Liver (tissue), 9 donors: ENCODE measurements around the gene FEZF2. TPM values are rescaled to one million over a fixed set of nuclear protein-coding genes. Genes with fewer than 3 reads are reported as not detected.

Experiments
- DNase-seq: peaks from one replicate; pipeline ENCODE4 v3.0.0-alpha.2; 2017; ENCODE audit warnings: low spot score
- H3K27ac ChIP-seq, 2 donors: one replicate each; pipeline ENCODE4 v1.7.0; 2013; ENCODE audit warnings: inconsistent platforms in 2 of 2, low read length in 2 of 2, control low read depth in 1 of 2, low read depth in 1 of 2, mild to moderate bottlenecking in 1 of 2
- H3K27me3 ChIP-seq, 4 donors: one replicate each; pipeline versions ENCODE4 v1.6.1 to v1.7.0; 2013; ENCODE audit warnings: low read length in 3 of 4, inconsistent platforms in 1 of 4, mild to moderate bottlenecking in 1 of 4, moderate library complexity in 1 of 4; ENCODE audit not compliant: control insufficient read depth in 4 of 4, insufficient read depth in 4 of 4
- H3K36me3 ChIP-seq, 4 donors: one replicate each; pipeline versions ENCODE4 v1.6.1 to v1.7.0; 2013; ENCODE audit warnings: low read length in 3 of 4, mild to moderate bottlenecking in 3 of 4, low read depth in 1 of 4, moderate library complexity in 1 of 4; ENCODE audit not compliant: control insufficient read depth in 4 of 4, insufficient read depth in 3 of 4
- H3K4me1 ChIP-seq, 4 donors: one replicate each; pipeline versions ENCODE4 v1.6.1 to v1.7.0; 2013; ENCODE audit warnings: low read length in 3 of 4, mild to moderate bottlenecking in 3 of 4, moderate library complexity in 1 of 4; ENCODE audit not compliant: control insufficient read depth in 4 of 4, insufficient read depth in 4 of 4
- H3K4me3 ChIP-seq, 3 donors: one replicate each; pipeline versions ENCODE4 v1.6.1 to v1.7.0; 2013; ENCODE audit warnings: low read length in 3 of 3, control low read depth in 1 of 3, low read depth in 1 of 3, mild to moderate bottlenecking in 1 of 3
- H3K9ac ChIP-seq, 2 donors: one replicate each; pipeline ENCODE4 v1.7.0; 2013; ENCODE audit warnings: low read length in 2 of 2, mild to moderate bottlenecking in 2 of 2, moderate library complexity in 2 of 2, control low read depth in 1 of 2, low read depth in 1 of 2
- H3K9me3 ChIP-seq, 4 donors: one replicate each; pipeline versions ENCODE4 v1.6.1 to v1.7.0; 2013; ENCODE audit warnings: low read length in 3 of 4; ENCODE audit not compliant: control insufficient read depth in 4 of 4
- ATF3 ChIP-seq: IDR thresholded peaks from 2 replicates; pipeline ENCODE4 v1.6.1; 2016; ENCODE audit warnings: antibody characterized with exemption
- CTCF ChIP-seq: fragments of 150-350 bp; IDR thresholded peaks from 2 replicates; pipeline ENCODE4 v1.5.1; 2017; ENCODE audit warnings: improper control_type of control experiment, low read depth, low read length; ENCODE audit not compliant: missing input control
- EGR1 ChIP-seq, 2 donors: IDR thresholded peaks; 2 replicates each; pipeline ENCODE4 v1.6.1; 2016 to 2018; ENCODE audit warnings: antibody characterized with exemption in 2 of 2, low read depth in 2 of 2
- FOXA1 ChIP-seq: IDR thresholded peaks from 2 replicates; pipeline ENCODE4 v1.6.1; 2016; ENCODE audit warnings: antibody characterized with exemption
- FOXA2 ChIP-seq: IDR thresholded peaks from 2 replicates; pipeline ENCODE4 v1.6.1; 2016; ENCODE audit warnings: antibody characterized with exemption
- HNF4G ChIP-seq: IDR thresholded peaks from 2 replicates; pipeline ENCODE4 v1.6.1; 2016; ENCODE audit warnings: antibody characterized with exemption
- JUND ChIP-seq, 2 donors: IDR thresholded peaks; 2 replicates each; pipeline ENCODE4 v1.6.1; 2016; ENCODE audit warnings: antibody characterized with exemption in 2 of 2
- MAX ChIP-seq: IDR thresholded peaks from 2 replicates; pipeline ENCODE4 v1.6.1; 2016; ENCODE audit warnings: antibody characterized with exemption
- NR2F2 ChIP-seq: IDR thresholded peaks from 2 replicates; pipeline ENCODE4 v1.6.1; 2016; ENCODE audit warnings: antibody characterized with exemption
- RAD21 ChIP-seq, 2 donors: IDR thresholded peaks; 2 replicates each; pipeline ENCODE4 v1.6.1; 2016; ENCODE audit warnings: antibody characterized with exemption in 2 of 2, mild to moderate bottlenecking in 2 of 2
- REST ChIP-seq: IDR thresholded peaks from 2 replicates; pipeline ENCODE4 v1.6.1; 2016; ENCODE audit warnings: antibody characterized with exemption, mild to moderate bottlenecking
- SP1 ChIP-seq: IDR thresholded peaks from 2 replicates; pipeline ENCODE4 v1.6.1; 2018; ENCODE audit warnings: antibody characterized with exemption, mild to moderate bottlenecking
- TAF1 ChIP-seq: conservative IDR thresholded peaks from 2 replicates; pipeline ENCODE4 v1.6.1; 2016; ENCODE audit warnings: antibody characterized with exemption, mild to moderate bottlenecking
- ZBTB33 ChIP-seq: IDR thresholded peaks from 2 replicates; pipeline ENCODE4 v1.6.1; 2016; ENCODE audit warnings: antibody characterized with exemption
- WGBS: extraction: QIAGEN DNeasy Blood & Tissue Kit; methylation state at CpG from one replicate; pipeline ENCODE4 v1.1.7; 2013; 5-methylcytosine and 5-hydroxymethylcytosine counted together
- polyA plus RNA-seq, 2 donors: library from polyadenylated mRNA; stranded (reverse) in 1 of 2; unstranded in 1 of 2; fragments of 200-250 nt in 1 of 2; fragments of >200 nt in 1 of 2; fragmentation: Nextera tagmentation in 1 of 2; extraction: Ambion mirVana in 1 of 2; gene quantifications; one replicate each; pipeline versions ENCODE4 v1.2.1 to v1.2.3, GENCODE V29; 2013 to 2015
- total RNA-seq, 2 donors: library from RNA; depleted of rRNA; stranded (reverse); fragments of >200 nt; gene quantifications; one replicate each; pipeline ENCODE4 v1.2.3, GENCODE V29; 2014
- donor health status: healthy.
- donor health status: healthy.
- donor health status: healthy.
- donor health status: healthy.
- donor health status: healthy.

FEZF2 gene
- total and polyA plus RNA-seq, 4 donors, result not detected

- DNase-seq, result no peak
- Histone ChIP-seq H3K27ac (no peak overlapping the region), H3K9ac (no peak overlapping the region), H3K9me3 (no peaks in the 10 kb centered on the region), H3K4me3 (no peak overlapping the region), H3K27me3 (peaks cover 6 to 45% (median 31%) of the 10 kb centered on the region in 4 donors), H3K36me3 (no peaks in the 10 kb centered on the region), H3K4me1 (peaks cover 15 to 37% (median 22%) of the 10 kb centered on the region in 4 donors)
- TF ChIP-seq ZBTB33, result no peak
- WGBS, result 44% methylated on average over 3 of the region's 3 CpGs
Observed at GRCh38 chr3:62376454-62376720, 3.0 kb upstream of the FEZF2 start.

- Histone ChIP-seq H3K4me3 (no peak overlapping the region), H3K9ac (no peak overlapping the region), H3K27ac (no peak overlapping the region), H3K27me3 (peaks cover 8 to 48% (median 34%) of the 10 kb centered on the region in 4 donors), H3K4me1 (peaks cover 15 to 42% (median 23%) of the 10 kb centered on the region in 4 donors), H3K9me3 (no peaks in the 10 kb centered on the region), H3K36me3 (no peaks in the 10 kb centered on the region)
- no peak for DNase-seq
- 20% methylated on average over 14 of the region's 14 CpGs for WGBS
- TF ChIP-seq FOXA1, result no peak
- TF ChIP-seq TAF1, result no peak
- TF ChIP-seq RAD21 (IDR thresholded peaks at IDR 0.05), result no peak
- no peak for TF ChIP-seq SP1
- TF ChIP-seq ATF3, result no peak
- no peak for TF ChIP-seq CTCF
- TF ChIP-seq NR2F2, result no peak
- TF ChIP-seq FOXA2, result no peak
- TF ChIP-seq JUND (IDR thresholded peaks at IDR 0.05), result no peak
- no peak for TF ChIP-seq EGR1 (IDR thresholded peaks at IDR 0.05; ENCODE audit: low read depth in 2 of 2)
- no peak for TF ChIP-seq REST
- TF ChIP-seq MAX, result no peak
- TF ChIP-seq HNF4G, result no peak
Observed at GRCh38 chr3:62375655-62376453, 2.5 kb upstream of the FEZF2 start.
